ENCODE results near the gene CUX1. TPM values are rescaled to one million over a fixed set of nuclear protein-coding genes. Genes with fewer than 3 reads are reported as not detected.

The CUX1 gene
- total RNA-seq, 1 donor from 2014 or later = 101 TPM

DNA sequence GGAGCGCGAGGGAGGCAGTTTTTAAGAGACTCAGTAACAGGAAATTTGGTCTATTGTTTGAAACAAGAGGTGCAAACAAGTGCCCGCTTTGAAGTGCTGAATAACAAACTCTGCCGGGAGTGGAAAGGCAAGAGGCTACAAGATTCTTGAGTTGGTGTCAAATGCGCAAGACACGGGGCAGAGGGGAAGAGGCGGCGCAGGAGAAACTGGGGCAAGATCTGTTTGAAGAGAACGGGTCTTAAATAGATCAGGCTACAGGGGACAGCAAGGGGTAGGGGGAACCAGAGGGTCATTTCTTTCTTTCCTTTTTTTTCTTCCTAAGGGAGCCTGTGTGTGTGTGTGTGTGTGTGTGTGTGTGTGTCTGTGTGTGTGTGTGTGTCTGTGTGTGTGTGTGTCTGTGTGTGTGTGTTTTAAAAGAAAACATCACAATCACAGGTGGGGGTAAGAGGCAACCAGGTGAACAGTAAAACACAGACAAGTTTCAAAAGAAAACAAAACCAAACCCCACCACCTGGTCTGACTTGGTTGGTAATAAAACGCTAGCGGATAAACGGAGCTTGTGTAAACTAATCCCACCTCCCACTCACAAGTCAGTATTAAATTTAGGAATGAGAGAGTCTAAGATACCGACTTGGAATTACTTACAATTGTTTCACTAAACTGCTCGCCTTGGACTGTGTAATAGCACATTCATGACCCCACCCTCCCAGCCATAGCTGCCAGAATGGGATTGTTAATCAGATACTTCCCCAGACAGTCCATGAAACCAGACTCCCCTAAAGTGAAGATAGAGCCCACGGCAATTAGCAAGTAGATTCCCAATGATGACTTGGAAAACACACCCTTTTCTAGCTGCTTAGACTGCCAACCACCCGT lies 13.1 kb upstream of the CUX1 start:
- intact Hi-C loops (cut with DNase I) = no loop called here
- Histone ChIP-seq H3K27me3 (no peaks in the 10 kb centered on the region), H3K4me3 (no peak overlapping the region), H3K36me3 (no peaks in the 10 kb centered on the region), H3K9me3 (no peaks in the 10 kb centered on the region), H3K4me1 (no peaks in the 10 kb centered on the region), H3K27ac (no peak overlapping the region)
- no peak for DNase-seq (ENCODE audit: low spot score in 2 of 2)
- TF ChIP-seq, protein P1, sequence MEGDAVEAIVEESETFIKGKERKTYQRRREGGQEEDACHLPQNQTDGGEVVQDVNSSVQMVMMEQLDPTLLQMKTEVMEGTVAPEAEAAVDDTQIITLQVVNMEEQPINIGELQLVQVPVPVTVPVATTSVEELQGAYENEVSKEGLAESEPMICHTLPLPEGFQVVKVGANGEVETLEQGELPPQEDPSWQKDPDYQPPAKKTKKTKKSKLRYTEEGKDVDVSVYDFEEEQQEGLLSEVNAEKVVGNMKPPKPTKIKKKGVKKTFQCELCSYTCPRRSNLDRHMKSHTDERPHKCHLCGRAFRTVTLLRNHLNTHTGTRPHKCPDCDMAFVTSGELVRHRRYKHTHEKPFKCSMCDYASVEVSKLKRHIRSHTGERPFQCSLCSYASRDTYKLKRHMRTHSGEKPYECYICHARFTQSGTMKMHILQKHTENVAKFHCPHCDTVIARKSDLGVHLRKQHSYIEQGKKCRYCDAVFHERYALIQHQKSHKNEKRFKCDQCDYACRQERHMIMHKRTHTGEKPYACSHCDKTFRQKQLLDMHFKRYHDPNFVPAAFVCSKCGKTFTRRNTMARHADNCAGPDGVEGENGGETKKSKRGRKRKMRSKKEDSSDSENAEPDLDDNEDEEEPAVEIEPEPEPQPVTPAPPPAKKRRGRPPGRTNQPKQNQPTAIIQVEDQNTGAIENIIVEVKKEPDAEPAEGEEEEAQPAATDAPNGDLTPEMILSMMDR (IDR thresholded peaks at IDR 0.05) = no peak

DNA sequence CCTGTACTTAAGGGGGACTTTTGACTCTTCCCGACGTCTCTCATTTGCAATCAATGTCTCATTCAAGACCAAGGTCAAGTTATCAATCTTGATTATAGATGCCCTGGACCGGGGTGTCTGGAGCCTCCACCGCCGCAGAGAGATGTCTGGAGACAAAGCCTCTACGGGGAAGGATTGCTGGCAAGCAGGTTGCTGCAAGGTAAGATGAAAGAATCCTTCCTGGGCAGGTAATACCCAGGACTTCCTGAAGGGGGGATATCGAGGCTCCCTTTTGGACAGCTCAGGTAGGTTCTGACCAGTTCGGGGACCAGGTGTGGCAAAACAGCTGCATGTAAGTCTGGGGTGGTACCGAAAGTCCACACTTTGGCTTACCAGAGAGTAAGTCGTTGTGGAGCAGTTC lies 12.5 kb upstream of the CUX1 start:
- DNase-seq (ENCODE audit: low spot score in 2 of 2) = no peak
- Histone ChIP-seq H3K27ac (no peak overlapping the region), H3K9me3 (no peaks in the 10 kb centered on the region), H3K4me3 (no peak overlapping the region), H3K27me3 (no peaks in the 10 kb centered on the region), H3K4me1 (no peaks in the 10 kb centered on the region), H3K36me3 (no peaks in the 10 kb centered on the region)
- intact Hi-C loops (cut with DNase I) = no loop called here
- TF ChIP-seq, protein P1 (IDR thresholded peaks at IDR 0.05) = no peak

DNA sequence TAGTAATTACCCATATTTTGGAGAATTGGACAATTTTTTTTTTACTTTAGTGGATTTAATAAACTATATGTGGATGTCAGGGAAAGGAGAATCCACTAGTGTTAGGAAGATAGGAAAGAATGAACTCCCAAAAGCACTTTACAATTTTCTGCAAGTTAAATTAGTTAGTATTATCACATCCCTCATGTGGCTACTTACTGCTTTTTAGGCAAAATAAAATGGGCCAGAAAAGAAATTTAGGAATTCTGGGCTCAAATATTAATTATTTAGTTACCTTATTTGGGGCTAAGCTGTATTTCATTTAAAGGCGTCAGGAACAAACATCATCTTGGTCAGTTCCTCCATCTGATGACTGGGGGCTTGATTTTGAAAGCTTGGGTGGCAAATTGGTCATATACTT lies 4.8 kb upstream of the CUX1 start:
- Histone ChIP-seq H3K4me3 (no peak overlapping the region), H3K27me3 (no peaks in the 10 kb centered on the region), H3K4me1 (no peaks in the 10 kb centered on the region), H3K27ac (no peak overlapping the region), H3K36me3 (no peaks in the 10 kb centered on the region), H3K9me3 (no peaks in the 10 kb centered on the region)
- TF ChIP-seq, protein P1 (IDR thresholded peaks at IDR 0.05) = no peak
- DNase-seq (ENCODE audit: low spot score in 2 of 2) = no peak
- intact Hi-C loops (cut with DNase I) = loop anchor here (2.0 to 5.0 kb wide), 2 partner anchors 270 to 312 kb away; no protein-coding TSS in a partner anchor

DNA sequence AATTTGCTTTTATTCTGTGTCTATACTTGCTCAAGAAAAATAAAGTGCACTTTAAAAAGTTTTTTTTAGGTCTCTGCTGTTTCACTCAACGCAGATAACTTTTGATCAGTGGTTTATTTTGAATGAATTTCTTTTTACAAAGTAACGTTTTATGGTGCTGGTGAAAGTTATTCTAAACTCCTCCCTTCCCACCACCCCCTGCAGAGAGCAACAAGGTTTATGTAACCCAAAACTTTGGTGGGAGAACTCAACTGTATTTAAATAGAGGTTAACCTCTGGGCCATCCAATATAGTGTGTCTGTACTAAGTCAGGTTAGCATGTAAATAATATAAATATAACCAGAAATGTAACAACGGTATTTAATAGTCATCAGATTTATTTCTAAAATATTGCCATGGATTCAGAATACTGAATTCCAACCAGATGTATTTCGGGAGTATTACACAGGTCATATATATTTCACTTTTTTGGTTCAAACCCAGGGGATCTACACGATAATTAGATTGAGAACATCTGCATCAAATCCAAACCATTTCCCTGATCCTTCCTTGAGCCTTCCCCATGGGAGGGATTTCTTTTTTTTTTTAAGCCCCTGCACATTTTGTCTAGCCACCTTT lies 3.9 kb upstream of the CUX1 start:
- intact Hi-C loops (cut with DNase I) = loop anchor here (2.0 to 5.0 kb wide), 5 partner anchors 109 to 423 kb away; no protein-coding TSS in a partner anchor

More for the DNA sequence above, 3.9 kb upstream of the CUX1 start:
- Histone ChIP-seq H3K4me1 (peaks cover 0 to 5% of the 10 kb centered on the region in 2 donors), H3K27ac (peak overlapping the region in 1 of 2 donors; percentile 88), H3K9me3 (no peaks in the 10 kb centered on the region), H3K36me3 (no peaks in the 10 kb centered on the region), H3K4me3 (peak overlapping the region; percentile 65 to 90), H3K27me3 (no peaks in the 10 kb centered on the region)
- DNase-seq (ENCODE audit: low spot score in 2 of 2) = no peak
- TF ChIP-seq, protein P1 (IDR thresholded peaks at IDR 0.05) = no peak
